Medulla oblongata (tissue), 1 donor: ENCODE results near the gene TRMT44.
"Not testable (repeated sequence)": the region's sequence is repeated elsewhere in the genome, so short reads cannot be mapped to it uniquely, and the experiment has no call there.

ENCODE experiments used
- DNase-seq: peaks from one replicate; pipeline ENCODE4 v3.0.0-alpha.2; 2015; ENCODE audit errors: extremely low spot score

Gene TRMT44

GRCh38 chr4:8406887-8407286 is 33.7 kb upstream of the TRMT44 start:
- not testable (repeated sequence) for DNase-seq

- no peak for DNase-seq
These were observed 33.3 kb upstream of the TRMT44 start for GRCh38 chr4:8407316-8407715.

- DNase-seq: no peak
These were observed 32.8 kb upstream of the TRMT44 start for GRCh38 chr4:8407756-8408155.

GRCh38 chr4:8409264-8410065 is 31.1 kb upstream of the TRMT44 start:
- no peak for DNase-seq

GRCh38 chr4:8410066-8410625 is 30.4 kb upstream of the TRMT44 start:
- no peak for DNase-seq

- DNase-seq: no peak
These were observed 29.8 kb upstream of the TRMT44 start for GRCh38 chr4:8410641-8411271.

GRCh38 chr4:8411351-8412180 is 29.0 kb upstream of the TRMT44 start:
- DNase-seq: no peak

GRCh38 chr4:8412288-8412687 is 28.3 kb upstream of the TRMT44 start:
- DNase-seq: no peak

- no peak for DNase-seq
These were observed 26.2 kb upstream of the TRMT44 start for GRCh38 chr4:8414377-8414776.

- no peak for DNase-seq
These were observed 23.4 kb upstream of the TRMT44 start for GRCh38 chr4:8417071-8417614.

GRCh38 chr4:8419222-8420041 is 21.1 kb upstream of the TRMT44 start:
- no peak for DNase-seq

GRCh38 chr4:8420151-8420550 is 20.4 kb upstream of the TRMT44 start:
- not testable (repeated sequence) for DNase-seq

GRCh38 chr4:8422327-8422726 is 18.2 kb upstream of the TRMT44 start:
- DNase-seq: no peak

- no peak for DNase-seq
These were observed 17.8 kb upstream of the TRMT44 start for GRCh38 chr4:8422786-8423185.

GRCh38 chr4:8427262-8427661 is 13.3 kb upstream of the TRMT44 start:
- DNase-seq: no peak

GRCh38 chr4:8427761-8428287 is 12.8 kb upstream of the TRMT44 start:
- peak; percentile 64 for DNase-seq

- peak; percentile 87 for DNase-seq
These were observed 12.1 kb upstream of the TRMT44 start for GRCh38 chr4:8428288-8429097.

- DNase-seq: no peak
These were observed 9.0 kb upstream of the TRMT44 start for GRCh38 chr4:8431553-8431952.

- no peak for DNase-seq
These were observed 7.4 kb upstream of the TRMT44 start for GRCh38 chr4:8433136-8433535.
